Heart right ventricle (tissue), 16 donors: Measurements from ENCODE around the gene GPALPP1. TPM values are rescaled to one million over a fixed set of nuclear protein-coding genes. Genes with fewer than 3 reads are reported as not detected.

Experiments used
- ATAC-seq, 8 donors: fragments of 200-7000 bp; cut with Tn5 transposase; one replicate each; pipeline ENCODE4 v1.9.1; 2020; ENCODE audit warnings: mild to moderate bottlenecking in 8 of 8, moderate library complexity in 8 of 8, moderate number of reproducible peaks in 1 of 8
- DNase-seq, 2 donors: peaks; one replicate each; pipeline ENCODE4 v3.0.0-alpha.2; 2020
- H3K27ac ChIP-seq, 10 donors: fragments of 200-600 bp; sonication (generic) in 2 of 10; one replicate each; pipeline versions ENCODE4 v1.5.0 to v1.8.0; 2020 to 2022; ENCODE audit warnings: mild to moderate bottlenecking in 3 of 10
- H3K27me3 ChIP-seq, 7 donors: fragments of 200-600 bp; one replicate each; pipeline ENCODE4 v1.8.0; 2021 to 2022; ENCODE audit warnings: mild to moderate bottlenecking in 2 of 7
- H3K36me3 ChIP-seq, 9 donors: fragments of 200-600 bp; sonication (generic) in 1 of 9; one replicate each; pipeline versions ENCODE4 v1.5.0 to v1.8.0; 2020 to 2022; ENCODE audit warnings: mild to moderate bottlenecking in 2 of 9
- H3K4me1 ChIP-seq, 9 donors: fragments of 200-600 bp; sonication (generic) in 1 of 9; one replicate each; pipeline versions ENCODE4 v1.5.0 to v1.8.0; 2020 to 2022; ENCODE audit warnings: mild to moderate bottlenecking in 4 of 9
- H3K4me3 ChIP-seq, 10 donors: fragments of 200-600 bp; sonication (generic) in 2 of 10; one replicate each; pipeline versions ENCODE4 v1.5.0 to v1.8.0; 2020 to 2022; ENCODE audit warnings: mild to moderate bottlenecking in 7 of 10, moderate library complexity in 2 of 10
- H3K9me3 ChIP-seq, 11 donors: fragments of 200-600 bp in 10 of 11; sonication (generic) in 2 of 11; one replicate each; pipeline versions ENCODE4 v1.5.0 to v1.8.0; 2013 to 2022; ENCODE audit warnings: mild to moderate bottlenecking in 2 of 11, control low read depth in 1 of 11, moderate library complexity in 1 of 11
- WGBS, 2 donors: extraction: QIAGEN DNeasy Blood & Tissue Kit; methylation state at CpG; one replicate each; pipeline ENCODE4 v1.1.7; 2013; ENCODE audit warnings: inconsistent platforms in 1 of 2; 5-methylcytosine and 5-hydroxymethylcytosine counted together
- intact Hi-C, 10 donors: fragments of 100-400 bp; cut with DNase I; formaldehyde crosslinking; loops; one replicate each; pipeline versions ENCODE4 v1.11.1 to v1.14.2; 2022
- polyA plus RNA-seq, 2 donors: library from polyadenylated mRNA; stranded (reverse); fragments of 200-250 nt; gene quantifications; one replicate each; pipeline ENCODE4 v1.2.3, GENCODE V29; 2013
- total RNA-seq, 10 donors: library from RNA; stranded (reverse); fragmentation: NEBNext Ultra II Directional in 3 of 10; extraction: Animal tissue kit (Norgen Biotek cat#: 25700) in 3 of 10; gene quantifications; one replicate each; pipeline versions ENCODE4 v1.2.1 to v1.2.4, GENCODE V29; 2021 to 2023
- TF ChIP-seq, protein P1 (sequence below), 9 donors: fragments of 200-600 bp; sonication (generic) in 2 of 9; IDR thresholded peaks; one replicate each; pipeline versions ENCODE4 v1.5.0 to v1.8.0; 2021 to 2022; ENCODE audit warnings: antibody characterized with exemption in 9 of 9, mild to moderate bottlenecking in 5 of 9, moderate library complexity in 1 of 9
- donor health status: Arrhythmogenic right ventricular cardiomyopathy.
- donor health status: ischemic (EF 13 %, LVEDD 7.1; RV severe dilation, severe dysfunction).
- donor health status: healthy with polysubstance abuse.
- donor health status: DM: no; HTN: yes; CAD: no.
- donor health status: DM: no; HTN: no; CAD: no.
- donor health status: ischemic (EF 25% LVEDD 6.9; RV normal size, moderate dysfunction).
- donor health status: ischemic (EF 25% LVEDD 5.7; RV mildly dilated, moderate dysfunction).
- donor health status: healthy.
- donor health status: DM: yes; HTN: yes; CAD: no.
- donor health status: Ischemic cardiomyopathy.
- donor health status: ischemic (EF 35%, LVEDD 5.7; RV mildly dilated, moderate dysfunction).
- donor health status: nonischemic (EF 11% LVEDD 7.7; RV severe dilation, severe dysfunction).
- donor health status: DM: yes; HTN: yes; CAD: no.
- donor health status: PGD.
- donor health status: ischemic (EF 29% LVEDD 5.4; RV normal size, mild dysfunction).
- donor health status: nonischemic (EF 23%, LVEDD 6.1; RV moderate dilation, normal function).

GPALPP1 gene
- total and polyA plus RNA-seq, 12 donors = 5.7 to 16.5 (median 12.2) TPM

DNA sequence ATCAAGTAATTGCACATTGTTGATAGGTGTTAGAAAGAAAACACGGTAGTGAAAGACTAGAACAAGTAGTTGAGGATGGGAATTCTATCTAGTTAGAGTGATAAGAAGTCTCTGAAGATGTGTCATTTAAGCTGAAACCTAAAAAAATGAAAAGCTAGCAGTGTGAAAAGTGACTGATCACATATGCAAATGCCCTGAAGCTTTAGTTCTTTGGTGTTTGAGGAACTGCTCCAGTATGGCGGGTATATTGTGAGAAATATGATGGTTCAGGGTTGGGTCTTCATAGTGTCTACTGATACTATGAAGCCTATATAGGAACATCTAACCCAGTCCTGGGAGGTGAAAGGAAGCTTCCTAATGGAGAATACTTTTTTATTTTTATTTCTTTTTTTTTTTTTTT is 45.0 kb downstream of the GPALPP1 start:
- H3K27me3 ChIP-seq = no peaks in the 10 kb centered on the region
- intact Hi-C loops = no loop called here
- TF ChIP-seq, protein P1, sequence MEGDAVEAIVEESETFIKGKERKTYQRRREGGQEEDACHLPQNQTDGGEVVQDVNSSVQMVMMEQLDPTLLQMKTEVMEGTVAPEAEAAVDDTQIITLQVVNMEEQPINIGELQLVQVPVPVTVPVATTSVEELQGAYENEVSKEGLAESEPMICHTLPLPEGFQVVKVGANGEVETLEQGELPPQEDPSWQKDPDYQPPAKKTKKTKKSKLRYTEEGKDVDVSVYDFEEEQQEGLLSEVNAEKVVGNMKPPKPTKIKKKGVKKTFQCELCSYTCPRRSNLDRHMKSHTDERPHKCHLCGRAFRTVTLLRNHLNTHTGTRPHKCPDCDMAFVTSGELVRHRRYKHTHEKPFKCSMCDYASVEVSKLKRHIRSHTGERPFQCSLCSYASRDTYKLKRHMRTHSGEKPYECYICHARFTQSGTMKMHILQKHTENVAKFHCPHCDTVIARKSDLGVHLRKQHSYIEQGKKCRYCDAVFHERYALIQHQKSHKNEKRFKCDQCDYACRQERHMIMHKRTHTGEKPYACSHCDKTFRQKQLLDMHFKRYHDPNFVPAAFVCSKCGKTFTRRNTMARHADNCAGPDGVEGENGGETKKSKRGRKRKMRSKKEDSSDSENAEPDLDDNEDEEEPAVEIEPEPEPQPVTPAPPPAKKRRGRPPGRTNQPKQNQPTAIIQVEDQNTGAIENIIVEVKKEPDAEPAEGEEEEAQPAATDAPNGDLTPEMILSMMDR (IDR thresholded peaks at IDR 0.05) = no peak
- H3K36me3 ChIP-seq = peaks cover 0 to 70% (median 5%) of the 10 kb centered on the region in 9 donors
- 97 to 98% methylated on average over 2 of the region's 2 CpGs for WGBS, 2 donors
- no peaks in the 10 kb centered on the region for H3K9me3 ChIP-seq
- DNase-seq = no peak
- H3K4me1 ChIP-seq = no peaks in the 10 kb centered on the region
- no peak overlapping the region for H3K27ac ChIP-seq
- no peak for ATAC-seq
- no peak overlapping the region for H3K4me3 ChIP-seq

DNA sequence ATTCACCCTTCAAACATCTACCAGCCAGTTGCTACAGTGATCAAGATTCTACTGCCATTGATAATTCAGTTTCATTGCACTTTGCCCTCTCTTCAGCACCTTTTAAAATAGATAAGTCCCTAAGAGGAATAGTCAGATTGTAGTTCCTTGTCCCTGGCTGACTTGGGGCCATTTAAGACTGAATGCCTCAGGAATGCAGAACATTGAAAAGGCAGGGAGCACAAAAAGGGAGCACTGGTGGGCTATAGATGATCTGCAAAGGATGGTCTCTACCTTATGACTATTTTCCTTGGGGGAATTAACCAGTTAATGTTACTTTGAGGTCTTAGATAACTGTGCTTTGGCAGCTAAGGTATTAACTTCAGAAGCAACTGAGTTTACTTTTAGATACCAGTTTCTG is 46.9 kb downstream of the GPALPP1 start:
- ATAC-seq (no peak), DNase-seq (no peak)
- Histone ChIP-seq H3K9me3 (no peaks in the 10 kb centered on the region), H3K4me3 (no peak overlapping the region), H3K27ac (no peak overlapping the region), H3K36me3 (peaks cover 0 to 54% (median 3%) of the 10 kb centered on the region in 9 donors), H3K27me3 (no peaks in the 10 kb centered on the region), H3K4me1 (no peaks in the 10 kb centered on the region)
- TF ChIP-seq, protein P1 (IDR thresholded peaks at IDR 0.05) = no peak
- intact Hi-C loops = no loop called here

- Histone ChIP-seq H3K36me3 (peaks cover 0 to 23% (median 2%) of the 10 kb centered on the region in 9 donors), H3K4me1 (peaks cover 0 to 8% (median 0%) of the 10 kb centered on the region in 9 donors), H3K4me3 (no peak overlapping the region), H3K9me3 (no peaks in the 10 kb centered on the region), H3K27ac (no peak overlapping the region), H3K27me3 (no peaks in the 10 kb centered on the region)
- ATAC-seq = no peak
- no peak for DNase-seq
- 95 to 97% methylated on average over 1 of the region's 1 CpG for WGBS, 2 donors
- TF ChIP-seq, protein P1 (IDR thresholded peaks at IDR 0.05) = no peak
- intact Hi-C loops = no loop called here
Observed at GRCh38 chr13:45040173-45040572, 50.8 kb downstream of the GPALPP1 start.

- ATAC-seq (no peak), DNase-seq (no peak)
- Histone ChIP-seq H3K9me3 (no peaks in the 10 kb centered on the region), H3K27ac (no peak overlapping the region), H3K36me3 (peaks cover 0 to 18% (median 0%) of the 10 kb centered on the region in 9 donors), H3K27me3 (no peaks in the 10 kb centered on the region), H3K4me1 (peaks cover 0 to 8% (median 0%) of the 10 kb centered on the region in 9 donors), H3K4me3 (no peak overlapping the region)
- intact Hi-C loops = no loop called here
- WGBS, 2 donors = 86 to 93% methylated on average over 3 of the region's 3 CpGs
- TF ChIP-seq, protein P1 (IDR thresholded peaks at IDR 0.05) = no peak
Observed at GRCh38 chr13:45040622-45041021, 51.3 kb downstream of the GPALPP1 start.
